GM23248 (cell line): ENCODE measurements around the gene THUMPD3.

Source experiments
- EZH2 ChIP-seq: fragments of 200-600 bp; sonication (generic); IDR thresholded peaks from 2 replicates; pipeline ENCODE4 v1.6.1; 2018; ENCODE audit warnings: antibody characterized with exemption, mild to moderate bottlenecking; ENCODE audit not compliant: insufficient read depth, poor library complexity, severe bottlenecking
- EZH2phosphoT487 ChIP-seq: fragments of 200-600 bp; sonication (generic); IDR thresholded peaks from 2 replicates; pipeline ENCODE4 v1.6.1; 2018; ENCODE audit warnings: antibody characterized with exemption, moderate library complexity, mild to moderate bottlenecking, low read depth; ENCODE audit not compliant: insufficient read depth

DNA sequence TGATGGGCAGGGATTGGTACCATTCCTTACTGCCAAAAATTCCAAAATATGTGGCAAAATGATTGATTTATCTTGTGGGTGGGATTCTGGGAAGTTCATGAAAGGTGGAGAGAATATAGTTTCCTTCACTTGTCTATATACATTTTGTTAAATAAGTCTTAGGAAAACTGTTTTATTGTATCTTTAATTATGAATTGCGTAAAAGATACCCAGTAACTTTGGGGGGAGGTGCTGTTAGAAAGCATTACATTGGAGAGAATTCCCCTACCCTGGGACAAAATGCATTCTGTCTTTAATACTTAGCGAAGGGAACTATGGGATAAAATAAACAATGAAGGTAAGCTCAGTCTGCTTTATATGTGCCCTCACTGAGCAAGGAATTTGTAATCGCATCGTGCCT, 39.1 kb downstream of the THUMPD3 start:
- TF ChIP-seq EZH2 (no peak), EZH2phosphoT487 (no peak)
